Activated T-cell treated with anti-CD3 and anti-CD28 coated beads for 1 hour (primary cell): Measurements from ENCODE around the gene CELA2A.
A peak's percentile ranks its signal among the peaks of the same experiment; 100 is the strongest.
"Not testable (repeated sequence)": the region's sequence is repeated elsewhere in the genome, so short reads cannot be mapped to it uniquely, and the experiment has no call there.

Source experiments
- DNase-seq: peaks from one replicate; pipeline ENCODE4 v3.0.0-alpha.2; 2020; ENCODE audit warnings: low read depth

The CELA2A gene

GRCh38 chr1:15425521-15425920, 31.0 kb upstream of the CELA2A start:
- no peak for DNase-seq

DNA sequence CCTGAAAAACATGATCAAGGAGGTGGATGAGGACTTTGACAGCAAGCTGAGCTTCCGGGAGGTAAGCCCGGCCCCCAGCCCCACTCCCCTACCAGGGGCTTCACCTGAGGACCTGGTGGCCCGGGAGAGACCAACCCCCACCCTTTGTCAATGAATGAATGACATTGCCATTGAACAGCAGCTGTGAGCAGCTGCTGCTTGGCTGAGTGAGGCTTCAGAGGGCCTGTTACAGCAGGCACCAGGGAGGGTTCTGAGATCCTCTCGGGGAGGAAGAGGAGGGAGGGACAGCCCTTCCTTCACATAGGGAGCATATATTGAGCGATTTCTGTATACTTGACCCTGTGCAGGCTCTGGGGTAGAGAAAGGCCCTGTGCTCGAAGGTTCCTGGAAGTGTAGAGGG, 30.6 kb upstream of the CELA2A start:
- DNase-seq = no peak

- DNase-seq = no peak
Observed at GRCh38 chr1:15426492-15427279, 29.8 kb upstream of the CELA2A start.

DNA sequence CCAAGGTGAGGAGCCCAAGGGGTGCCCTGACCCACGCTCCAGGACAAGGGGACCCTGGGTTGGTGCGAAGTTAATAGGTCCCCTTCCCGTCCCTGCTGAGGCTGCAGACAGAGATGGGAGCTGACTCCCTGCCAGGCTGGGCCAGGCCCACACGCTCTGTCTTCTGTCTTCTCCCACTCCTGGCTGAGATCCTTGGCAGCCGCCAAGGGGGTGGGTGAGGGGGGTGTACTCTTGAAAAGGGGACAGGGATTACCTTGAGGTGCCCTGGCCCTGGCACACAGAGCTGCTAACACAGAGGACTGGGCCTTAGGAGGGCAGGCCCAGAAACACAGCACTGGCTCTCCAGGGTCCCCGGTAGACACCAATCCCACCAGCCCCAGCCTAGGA, 29.3 kb upstream of the CELA2A start:
- no peak for DNase-seq

DNA sequence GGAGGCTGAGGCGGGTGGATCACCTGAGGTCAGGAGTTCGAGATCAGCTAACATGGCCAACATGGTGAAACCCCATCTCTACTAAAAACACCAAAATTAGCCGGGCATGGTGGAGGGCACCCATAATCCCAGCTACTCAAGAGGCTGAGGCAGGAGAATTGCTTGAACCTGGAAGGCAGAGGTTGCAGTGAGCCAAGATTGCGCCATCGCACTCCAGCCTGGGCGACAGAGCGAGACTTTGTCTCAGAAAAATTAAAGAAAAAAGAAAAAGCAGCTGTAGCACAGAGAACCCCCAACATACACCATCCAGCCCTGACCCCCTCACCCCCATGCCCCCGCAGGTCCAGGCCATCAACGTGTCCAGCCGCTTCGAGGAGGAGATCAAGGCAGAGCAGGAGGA, 28.3 kb upstream of the CELA2A start:
- DNase-seq = not testable (repeated sequence)

DNA sequence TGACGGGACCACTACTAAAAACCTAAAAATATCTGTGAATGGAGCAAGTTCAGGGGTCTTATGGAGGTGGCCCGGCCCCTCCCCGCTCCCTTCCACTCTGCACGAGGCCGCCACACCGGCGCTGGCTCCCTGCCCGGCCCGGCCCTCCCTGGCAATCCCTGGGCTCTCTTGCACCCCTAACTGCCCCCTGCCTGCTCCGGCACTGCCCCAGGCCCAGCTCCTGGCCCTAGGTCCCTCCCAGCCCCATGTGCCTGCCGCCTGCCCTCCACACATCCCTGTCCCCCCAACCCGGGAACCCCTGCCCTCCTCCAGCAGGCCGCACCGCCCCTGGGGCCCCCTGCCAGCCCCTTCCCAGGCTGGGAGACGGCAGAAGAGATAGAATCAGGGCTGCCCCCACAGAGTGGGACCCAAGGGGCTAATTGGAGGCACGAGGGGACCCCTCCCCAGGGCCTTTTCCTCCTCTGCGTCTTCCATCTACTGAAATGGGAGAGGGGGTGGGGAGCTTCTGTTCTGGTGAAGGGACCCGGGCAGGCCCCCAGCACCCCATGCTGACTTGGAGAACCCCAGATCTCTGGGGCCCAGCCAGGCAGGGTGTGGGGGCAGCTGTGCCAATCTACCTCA, 27.6 kb upstream of the CELA2A start:
- no peak for DNase-seq

DNA sequence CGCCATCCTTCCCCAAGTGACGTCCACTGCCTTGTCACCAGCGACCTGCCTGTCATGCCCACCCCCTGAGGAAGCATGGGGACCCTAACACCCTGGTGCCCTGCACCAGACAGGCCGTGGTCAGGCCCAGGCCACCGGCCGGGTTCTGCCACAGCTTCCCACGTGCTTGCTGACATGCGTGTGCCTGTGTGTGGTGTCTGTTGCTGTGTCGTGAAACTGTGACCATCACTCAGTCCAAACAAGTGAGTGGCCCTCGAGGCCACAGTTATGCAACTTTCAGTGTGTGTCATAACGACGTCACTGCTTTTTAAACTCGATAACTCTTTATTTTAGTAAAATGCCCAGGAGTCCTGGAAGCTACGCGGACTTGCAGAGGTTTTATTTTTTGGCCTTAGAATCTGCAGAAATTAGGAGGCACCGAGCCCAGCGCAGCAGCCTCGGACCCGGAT, 26.8 kb upstream of the CELA2A start:
- DNase-seq = no peak

- DNase-seq = peak; percentile 72
Observed at GRCh38 chr1:15430787-15431570, 25.6 kb upstream of the CELA2A start.

- no peak for DNase-seq
Observed at GRCh38 chr1:15431571-15431948, 25.0 kb upstream of the CELA2A start.

GRCh38 chr1:15432324-15432723, 24.2 kb upstream of the CELA2A start:
- DNase-seq = no peak

GRCh38 chr1:15433471-15433870, 23.1 kb upstream of the CELA2A start:
- no peak for DNase-seq

DNA sequence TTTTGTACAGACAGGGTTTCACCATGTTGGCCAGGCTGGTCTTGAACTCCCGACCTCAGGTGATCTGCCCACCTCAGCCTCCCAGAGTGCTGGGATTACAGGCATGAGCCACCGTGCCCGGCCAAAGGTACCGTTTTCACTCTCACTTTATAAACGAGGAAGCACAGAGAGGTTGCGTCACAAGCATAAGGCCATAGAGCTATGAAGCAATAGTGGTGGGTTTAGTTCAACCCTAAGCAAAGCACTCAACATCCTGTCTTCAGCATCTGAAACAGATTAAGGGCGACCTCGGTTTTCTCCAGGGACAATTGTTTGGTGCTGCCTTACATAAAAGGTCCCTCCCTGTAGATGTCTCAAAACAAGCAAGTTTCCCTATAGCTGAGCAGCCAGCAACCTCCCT, 21.8 kb upstream of the CELA2A start:
- not testable (repeated sequence) for DNase-seq

- no peak for DNase-seq
Observed at GRCh38 chr1:15435239-15436077, 21.1 kb upstream of the CELA2A start.

GRCh38 chr1:15436881-15437442, 19.6 kb upstream of the CELA2A start:
- DNase-seq = no peak

DNA sequence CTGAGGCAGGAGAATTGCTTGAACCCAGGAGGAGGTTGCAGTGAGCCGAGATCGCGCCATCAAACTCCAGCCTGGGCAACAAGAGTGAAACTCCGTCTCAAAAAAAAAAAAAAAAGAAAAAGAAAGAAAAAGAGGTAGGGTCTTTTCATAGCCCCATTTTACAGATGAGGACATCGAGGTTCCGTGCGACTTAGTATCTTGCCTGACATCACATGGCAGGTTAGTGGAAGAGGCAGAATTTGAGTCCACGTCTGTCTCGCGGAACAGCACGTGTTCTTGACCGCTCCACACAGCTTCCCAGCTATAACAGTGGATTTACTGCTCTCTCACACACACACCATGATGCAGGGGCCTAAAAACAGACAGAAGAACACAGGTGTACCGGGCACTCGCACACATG, 17.2 kb upstream of the CELA2A start:
- no peak for DNase-seq

DNA sequence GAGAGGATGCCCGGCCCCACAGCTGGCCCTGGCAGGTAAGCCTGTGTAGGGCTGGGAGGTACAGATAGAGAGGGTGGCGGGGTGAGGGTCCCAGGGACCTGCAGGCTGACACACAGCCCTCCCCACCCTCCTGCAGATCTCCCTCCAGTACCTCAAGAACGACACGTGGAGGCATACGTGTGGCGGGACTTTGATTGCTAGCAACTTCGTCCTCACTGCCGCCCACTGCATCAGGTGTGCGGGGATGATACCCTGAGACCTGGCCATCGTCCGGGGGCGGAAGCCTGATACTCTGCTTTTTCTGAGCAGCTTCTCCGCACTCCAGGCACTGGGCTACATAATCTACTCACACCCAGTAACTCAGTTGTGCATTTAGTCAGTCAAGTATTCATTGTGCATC, 16.2 kb upstream of the CELA2A start:
- no peak for DNase-seq

DNA sequence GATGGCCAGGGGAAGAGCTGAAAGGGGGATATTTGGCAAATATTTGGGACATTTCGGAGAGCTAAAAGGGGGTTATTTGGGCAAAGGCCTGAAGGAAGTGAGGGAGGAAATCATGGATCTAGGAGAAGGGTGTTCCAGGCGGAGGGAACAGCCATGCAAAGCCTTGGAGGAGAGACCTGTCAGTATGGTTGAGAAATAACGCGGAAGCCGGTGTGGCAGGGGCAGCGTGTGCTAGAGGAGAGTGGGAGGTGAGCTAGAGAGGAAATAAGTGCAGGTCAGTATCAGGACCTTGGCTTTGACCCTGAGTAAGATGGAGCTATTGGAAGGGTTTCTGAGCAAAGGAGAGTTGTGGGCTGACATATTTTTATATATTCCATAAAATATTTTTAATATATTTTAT, 15.3 kb upstream of the CELA2A start:
- DNase-seq = no peak

- DNase-seq = no peak
Observed at GRCh38 chr1:15442119-15442518, 14.4 kb upstream of the CELA2A start.

GRCh38 chr1:15442759-15443158, 13.8 kb upstream of the CELA2A start:
- DNase-seq = no peak

GRCh38 chr1:15443281-15443680, 13.3 kb upstream of the CELA2A start:
- DNase-seq = no peak

GRCh38 chr1:15444468-15445389, 11.8 kb upstream of the CELA2A start:
- DNase-seq = no peak
